Kidney capillary endothelial cell (primary cell): Measurements from ENCODE around the gene MILR1.
"Not testable (repeated sequence)": the region's sequence is repeated elsewhere in the genome, so short reads cannot be mapped to it uniquely, and the experiment has no call there.

ENCODE experiments used
- DNase-seq: peaks from one replicate; pipeline ENCODE4 v3.0.0-alpha.2; 2018; ENCODE audit warnings: low spot score

Gene MILR1

DNA sequence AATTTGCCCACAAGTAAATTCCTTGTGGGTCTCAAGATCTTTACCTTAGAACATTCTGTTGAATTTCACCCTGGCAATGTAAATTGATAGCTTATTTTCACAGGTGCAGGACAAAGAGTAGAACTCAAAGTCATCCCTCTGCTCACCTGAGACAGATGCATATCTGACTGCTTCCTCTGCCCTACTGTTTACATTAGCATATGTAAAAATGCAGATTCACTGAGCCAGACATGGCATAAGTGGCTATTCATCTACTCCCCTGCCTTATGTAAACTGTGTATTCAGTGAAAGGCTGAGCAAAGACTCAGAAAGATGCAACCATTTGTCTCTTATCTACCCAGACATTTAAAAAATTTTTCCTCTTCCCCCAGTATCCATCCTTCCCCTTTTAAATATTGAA lies 22.3 kb upstream of the MILR1 start:
- no peak for DNase-seq

DNA sequence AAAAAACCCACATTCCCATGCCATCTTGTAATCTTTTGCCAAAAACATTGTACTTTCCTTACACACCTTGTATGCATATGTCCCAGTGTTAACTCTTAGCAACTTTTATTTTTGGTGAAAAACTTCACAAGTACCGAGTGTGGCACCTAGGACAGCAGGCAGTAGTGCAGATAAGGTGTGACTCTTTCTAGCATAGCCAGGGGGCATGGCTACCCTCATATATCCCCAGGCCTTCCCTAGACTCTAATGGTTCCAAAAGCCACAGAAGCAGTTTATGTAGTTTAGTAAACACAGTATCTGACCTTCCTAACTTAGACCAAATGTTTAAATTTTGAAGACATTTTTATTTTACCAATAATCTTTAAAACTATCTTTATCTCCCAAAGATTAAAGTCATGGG lies 20.5 kb upstream of the MILR1 start:
- no peak for DNase-seq

DNA sequence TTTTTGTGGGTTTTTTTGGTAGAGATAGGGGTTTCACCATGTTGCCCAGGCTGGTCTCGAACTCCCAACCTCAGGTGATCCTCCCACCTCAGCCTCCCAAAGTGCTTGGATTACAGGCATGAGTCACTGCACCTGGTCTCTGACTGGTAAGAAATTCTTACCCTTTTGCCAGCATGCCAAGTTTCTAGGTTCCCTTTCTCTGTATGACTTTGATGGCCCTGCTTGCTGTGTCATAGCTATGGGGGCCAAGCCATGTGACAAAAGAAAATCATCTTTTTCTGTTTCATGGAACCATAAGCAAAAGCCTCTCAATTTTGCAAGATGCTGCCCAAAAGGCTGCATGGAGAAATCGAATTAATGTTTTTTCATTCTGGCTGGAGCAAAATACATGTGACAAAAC lies 18.9 kb upstream of the MILR1 start:
- not testable (repeated sequence) for DNase-seq

DNA sequence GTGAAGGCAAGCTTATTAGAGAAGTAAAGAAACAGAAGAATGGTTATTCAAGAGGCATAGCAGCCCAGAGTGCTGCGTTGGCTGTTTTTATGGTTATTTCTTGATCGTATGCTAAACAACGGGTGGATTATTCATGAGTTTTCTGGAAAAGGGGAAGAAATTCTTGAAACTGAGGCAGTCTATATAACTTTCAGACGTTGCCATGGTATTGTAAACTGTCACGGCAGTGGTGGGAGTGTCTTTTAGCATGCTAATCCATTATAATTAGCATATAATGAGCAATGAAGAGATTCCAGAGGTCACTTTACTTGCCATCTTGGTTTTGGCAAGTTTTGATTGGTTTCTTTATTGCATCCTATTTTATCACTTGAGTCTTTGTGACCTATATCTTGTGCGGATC lies 17.4 kb upstream of the MILR1 start:
- DNase-seq, result no peak

DNA sequence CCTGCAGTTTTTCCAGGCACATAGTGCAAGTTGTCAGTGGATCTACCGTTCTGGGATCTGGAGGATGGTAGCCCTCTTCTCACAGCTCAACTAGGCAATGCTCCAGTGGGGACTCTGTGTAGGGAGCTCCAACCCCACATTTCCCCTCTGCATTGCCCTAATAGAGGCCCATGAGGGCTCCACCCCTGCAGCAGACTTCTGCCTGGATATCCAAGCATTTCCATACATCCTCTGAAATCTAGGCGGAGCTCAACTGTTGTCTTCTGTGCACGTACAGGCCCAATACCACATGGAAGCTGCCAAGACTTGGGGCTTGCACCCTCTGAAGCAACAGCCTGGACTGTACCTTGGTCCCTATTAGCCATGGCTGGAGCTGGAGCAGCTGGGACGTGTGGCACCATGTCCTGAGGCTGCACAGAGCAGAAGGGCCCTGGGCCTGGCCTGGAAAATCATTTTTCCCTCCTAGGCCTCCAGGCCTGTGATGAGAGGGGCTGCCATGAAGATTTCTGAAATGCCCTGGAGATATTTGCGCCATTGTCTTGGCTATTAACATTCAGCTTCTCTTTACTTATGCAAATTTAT lies 10.9 kb upstream of the MILR1 start:
- DNase-seq, result no peak

DNA sequence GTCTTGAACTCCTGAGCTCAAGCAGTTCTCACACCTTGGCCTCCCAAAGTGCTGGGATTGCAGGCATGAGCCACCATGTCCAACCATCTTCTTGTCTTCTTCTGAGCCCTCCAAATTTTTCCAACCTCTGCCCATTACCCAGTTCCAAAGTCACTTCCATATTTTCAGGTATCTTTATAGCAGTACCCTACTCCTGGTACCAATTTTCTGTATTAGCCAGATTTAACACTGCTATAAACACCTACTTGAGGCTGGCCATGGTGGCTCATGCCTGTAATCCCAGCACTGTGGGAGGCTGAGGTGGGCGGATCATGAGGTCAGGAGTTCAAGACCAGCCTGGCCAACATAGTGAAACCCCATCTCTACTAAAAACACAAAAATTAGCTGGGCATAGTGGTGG lies 9.4 kb upstream of the MILR1 start:
- not testable (repeated sequence) for DNase-seq

DNA sequence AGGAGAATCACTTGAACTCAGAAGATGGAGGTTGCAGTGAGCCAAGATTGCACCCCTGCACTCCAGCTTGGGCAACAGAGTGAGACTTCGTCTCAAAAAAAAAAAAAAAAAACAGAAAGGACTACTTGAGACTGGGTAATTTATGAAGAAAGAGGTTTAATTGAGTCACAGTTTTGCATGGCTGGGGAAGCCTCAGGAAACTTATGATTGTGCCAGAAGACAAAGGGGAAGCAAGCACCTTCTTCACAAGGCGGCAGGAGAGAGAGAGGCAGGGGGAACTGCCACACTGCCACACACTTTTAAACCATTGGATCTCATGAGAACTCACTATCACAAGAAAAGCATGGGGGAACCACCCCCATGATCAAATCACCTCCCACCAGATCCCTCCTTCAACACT lies 9.0 kb upstream of the MILR1 start:
- no peak for DNase-seq

DNA sequence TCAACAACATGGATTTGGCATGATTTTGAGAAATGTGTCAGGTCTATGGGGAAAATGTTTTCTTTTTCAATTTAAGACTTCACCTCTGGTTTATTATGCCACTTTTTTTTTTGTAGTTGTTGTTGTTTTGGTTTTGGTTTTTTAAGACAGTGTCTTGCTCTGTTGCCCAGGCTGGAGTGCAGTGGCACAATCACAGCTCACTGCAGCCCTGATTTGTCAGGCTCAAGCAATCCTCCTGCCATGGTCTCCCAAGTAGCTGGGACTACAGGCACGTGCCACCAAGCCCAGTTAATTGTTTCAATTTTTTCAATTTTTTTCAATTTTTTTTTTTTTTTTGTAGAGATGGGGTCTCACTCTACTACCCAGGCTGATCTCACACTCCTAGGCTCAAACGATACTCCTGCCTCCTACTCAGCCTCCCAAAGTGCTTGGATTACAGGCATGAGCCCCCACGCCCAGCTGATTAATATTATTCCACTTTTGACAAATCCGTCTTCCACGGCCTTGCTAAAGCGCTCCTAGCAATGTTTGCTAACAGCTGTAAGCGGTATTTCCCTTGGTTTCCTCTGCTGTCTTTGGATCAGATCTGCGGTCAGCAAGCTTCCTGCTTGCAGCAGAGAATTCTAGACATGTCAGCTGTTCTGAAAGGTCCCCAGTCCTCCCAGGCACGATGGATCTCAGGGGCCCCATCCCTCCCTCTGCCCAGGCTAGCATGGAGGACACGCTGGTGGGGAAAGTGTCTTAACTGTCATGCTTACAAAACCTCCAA lies 7.0 kb upstream of the MILR1 start:
- peak; percentile 24 for DNase-seq

DNA sequence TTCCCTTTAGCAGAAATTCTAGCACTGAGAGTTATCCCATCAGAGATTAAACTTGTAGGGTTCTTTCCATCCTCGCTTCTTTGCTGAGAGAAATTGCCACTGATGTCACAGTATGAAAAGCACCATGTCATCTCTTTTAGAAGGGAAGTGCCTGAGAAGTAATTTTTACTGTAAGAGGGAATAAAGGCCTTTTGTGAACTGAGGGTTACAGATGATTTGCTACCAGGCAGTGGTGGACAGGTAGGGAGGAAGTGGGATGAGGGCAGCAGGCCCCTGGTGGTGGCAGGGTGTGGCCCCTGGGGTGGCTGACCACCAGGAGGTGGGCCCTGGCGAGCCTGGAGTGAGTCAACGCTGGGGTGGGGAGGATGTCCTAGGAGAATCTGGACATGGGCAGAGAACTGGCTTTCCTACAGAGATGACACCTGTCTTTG lies 6.4 kb upstream of the MILR1 start:
- DNase-seq, result no peak

DNA sequence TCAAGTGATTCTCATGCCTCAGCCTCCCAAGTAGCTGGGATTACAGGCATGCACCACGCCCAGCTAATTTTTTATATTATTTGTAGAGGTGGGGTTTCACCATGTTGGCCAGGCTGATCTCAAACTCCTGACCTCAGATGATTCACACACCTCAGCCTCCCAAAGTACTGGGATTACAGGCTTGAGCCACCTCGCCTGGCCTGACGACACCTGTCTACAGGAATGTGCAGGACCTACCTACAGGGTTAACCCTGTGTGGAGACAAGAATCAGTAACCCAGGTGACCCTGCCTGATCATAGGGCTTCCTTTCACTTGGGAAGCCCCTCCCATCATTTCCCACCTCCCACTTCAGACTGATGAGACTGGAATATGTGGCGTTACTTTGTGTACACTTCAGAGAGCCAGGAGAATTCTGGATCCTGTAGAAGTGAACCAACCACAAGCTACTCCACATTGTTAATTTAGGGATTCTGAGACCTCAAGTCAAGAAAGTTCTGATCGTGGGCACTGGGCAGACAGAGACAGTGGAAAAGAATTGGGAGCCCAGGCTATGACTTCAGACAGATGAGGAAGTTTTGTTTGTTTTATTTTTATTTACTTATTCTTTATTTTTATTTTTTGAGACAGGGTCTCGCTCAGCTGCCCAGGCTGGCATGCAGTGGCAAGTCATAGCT lies 5.7 kb upstream of the MILR1 start:
- DNase-seq, result no peak

DNA sequence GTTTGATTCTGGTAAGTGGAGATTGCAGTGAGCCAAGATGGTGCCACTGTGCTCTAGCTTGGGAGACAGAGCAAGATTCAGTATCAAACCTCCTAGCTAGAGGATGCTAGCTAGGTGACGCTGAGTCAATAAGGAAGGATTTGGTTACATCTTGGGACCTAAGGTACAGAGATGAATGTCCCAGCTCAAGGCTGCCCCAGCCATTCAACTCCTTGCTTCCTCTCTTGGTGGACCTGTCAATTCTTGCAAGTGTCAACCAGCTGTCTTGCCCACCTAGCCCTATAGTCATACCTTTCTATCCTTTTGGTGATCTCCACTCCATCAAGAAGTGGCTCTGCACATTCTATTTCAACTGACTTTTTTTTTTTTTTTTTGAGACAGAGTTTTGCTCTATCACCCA lies 1.4 kb upstream of the MILR1 start:
- no peak for DNase-seq

DNA sequence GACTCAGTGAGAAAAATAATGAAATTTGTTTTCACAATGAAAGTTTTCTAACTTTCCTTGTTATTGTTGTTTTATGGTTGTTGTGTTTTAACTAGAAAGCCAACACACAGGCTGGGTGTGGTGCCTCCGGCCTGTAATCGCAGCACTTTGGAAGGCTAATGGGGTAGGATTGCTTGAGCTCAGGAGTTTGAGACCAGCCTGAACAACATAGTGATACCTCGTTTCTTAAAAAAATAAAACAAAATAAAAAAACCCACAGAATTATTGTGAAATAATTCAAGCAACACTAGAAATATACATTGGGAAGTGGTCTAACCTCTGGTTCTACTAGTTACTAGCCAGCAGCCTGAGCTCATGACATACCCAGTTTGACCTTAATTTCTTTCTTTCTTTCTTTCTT lies 630 bp downstream of the MILR1 start:
- DNase-seq, result no peak

DNA sequence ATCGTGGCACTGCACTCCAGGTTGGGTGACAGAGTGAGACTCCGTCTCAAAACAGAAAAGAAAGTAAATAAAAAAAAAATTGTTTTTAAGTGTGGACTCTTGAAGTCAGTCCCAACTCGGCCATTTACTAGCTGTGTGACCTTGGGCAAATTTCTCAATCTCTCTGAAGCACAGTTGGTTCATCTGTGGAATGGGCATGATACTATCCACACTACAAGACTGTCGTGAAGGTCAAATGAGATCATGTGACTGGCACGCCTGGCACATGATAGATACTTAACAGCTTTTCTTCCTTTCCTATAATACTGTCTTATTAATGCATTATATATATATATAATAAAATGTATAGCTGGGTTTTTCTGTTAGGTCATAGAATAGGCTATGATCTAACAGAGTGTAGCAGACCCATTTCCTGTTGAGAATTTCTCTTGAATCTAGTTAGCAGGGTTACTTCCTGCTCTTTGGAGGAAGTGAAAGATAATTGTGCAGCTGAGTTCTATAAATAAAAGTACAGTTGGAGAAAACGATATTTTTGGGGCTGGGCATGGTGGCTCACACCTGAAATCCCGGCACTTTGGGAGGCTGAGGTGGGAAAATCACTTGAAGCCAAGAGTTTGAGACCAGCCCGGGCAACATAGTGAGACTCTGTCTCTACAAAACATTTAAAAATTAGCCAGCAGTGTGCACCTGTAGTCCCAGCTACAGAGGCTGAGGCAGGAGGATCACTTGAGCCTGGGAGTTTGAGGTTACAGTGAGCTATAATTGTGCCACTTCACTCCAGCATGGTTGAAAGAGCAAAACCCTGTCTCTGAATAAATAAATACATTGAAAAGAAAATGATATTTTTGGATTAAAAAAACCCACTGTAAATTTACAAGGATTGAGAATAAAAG lies 7.3 kb downstream of the MILR1 start:
- no peak for DNase-seq

DNA sequence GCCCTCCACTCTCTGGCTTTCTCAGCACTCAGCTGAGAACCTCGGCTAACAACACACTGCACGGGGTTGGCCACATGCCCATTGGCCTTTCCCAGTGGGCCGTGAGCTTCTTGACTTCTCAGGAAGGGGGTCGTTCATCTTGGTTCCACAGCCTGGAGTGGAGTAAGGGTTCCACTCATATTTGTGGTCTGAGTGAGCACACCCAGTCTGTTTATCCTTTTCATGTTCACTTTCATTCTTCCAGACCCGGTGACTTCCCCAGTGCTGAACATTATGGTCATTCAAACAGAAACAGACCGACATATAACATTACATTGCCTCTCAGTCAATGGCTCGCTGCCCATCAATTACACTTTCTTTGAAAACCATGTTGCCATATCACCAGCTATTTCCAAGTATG lies 8.2 kb downstream of the MILR1 start:
- no peak for DNase-seq

DNA sequence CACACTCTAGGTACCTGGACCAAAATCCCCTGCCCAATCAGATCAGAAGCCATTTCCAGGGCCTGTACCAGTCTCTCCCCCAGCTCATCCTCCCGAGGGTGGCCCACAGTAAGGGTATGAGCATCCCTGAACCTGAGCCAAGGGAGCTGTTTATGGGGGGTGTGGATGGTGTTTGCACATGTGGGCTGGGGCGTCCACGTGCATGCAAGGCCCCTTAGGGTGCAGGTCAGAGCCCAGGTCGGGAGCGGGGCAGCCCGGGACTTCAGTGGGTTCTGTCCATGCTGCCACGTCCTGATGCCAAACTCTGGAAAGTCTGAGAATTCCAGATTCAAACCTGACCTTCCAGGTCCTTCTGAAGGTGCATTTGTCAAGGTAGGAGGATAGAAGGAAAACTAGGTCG lies 9.8 kb downstream of the MILR1 start:
- DNase-seq, result no peak

DNA sequence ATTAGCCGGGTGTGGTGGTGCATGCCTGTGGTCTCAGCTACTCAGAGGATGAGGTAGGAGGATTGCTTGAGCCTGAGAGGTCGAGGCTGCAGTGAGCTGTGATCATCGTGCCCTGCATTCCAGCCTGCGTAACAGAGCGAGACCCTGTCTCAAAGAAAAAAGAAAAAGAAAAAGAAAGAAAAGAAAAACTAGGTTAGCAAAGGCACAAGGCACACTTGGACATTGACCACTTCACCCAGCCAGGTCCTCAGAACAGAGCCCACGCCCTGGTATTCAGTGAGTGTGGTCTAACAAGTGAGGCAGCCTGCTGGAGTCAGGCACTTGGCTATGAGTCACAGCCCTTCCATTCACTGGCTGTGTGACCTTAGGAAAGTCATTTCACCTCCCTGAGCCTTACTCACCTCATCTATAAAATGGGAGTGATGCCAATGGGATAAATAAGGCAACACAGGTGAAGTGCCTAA lies 10.4 kb downstream of the MILR1 start:
- DNase-seq, result no peak

DNA sequence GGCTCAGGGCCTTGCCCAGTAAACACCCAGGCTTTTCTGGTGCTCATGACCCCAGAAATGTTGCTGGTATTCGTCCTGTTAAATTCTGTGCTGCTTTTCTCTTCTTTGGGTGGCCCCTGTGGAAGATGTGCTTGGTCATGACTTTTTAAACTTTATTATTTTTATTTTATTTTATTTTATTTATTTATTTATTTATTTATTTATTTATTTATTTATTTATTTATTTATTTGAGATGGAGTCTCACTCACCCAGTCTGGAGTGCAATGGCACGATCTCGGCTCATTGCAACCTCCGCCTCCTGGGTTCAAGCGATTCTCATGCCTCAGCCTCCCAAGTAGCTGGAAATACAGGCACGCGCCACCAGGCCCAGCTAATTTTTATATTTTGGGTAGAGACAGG lies 10.9 kb downstream of the MILR1 start:
- not testable (repeated sequence) for DNase-seq

DNA sequence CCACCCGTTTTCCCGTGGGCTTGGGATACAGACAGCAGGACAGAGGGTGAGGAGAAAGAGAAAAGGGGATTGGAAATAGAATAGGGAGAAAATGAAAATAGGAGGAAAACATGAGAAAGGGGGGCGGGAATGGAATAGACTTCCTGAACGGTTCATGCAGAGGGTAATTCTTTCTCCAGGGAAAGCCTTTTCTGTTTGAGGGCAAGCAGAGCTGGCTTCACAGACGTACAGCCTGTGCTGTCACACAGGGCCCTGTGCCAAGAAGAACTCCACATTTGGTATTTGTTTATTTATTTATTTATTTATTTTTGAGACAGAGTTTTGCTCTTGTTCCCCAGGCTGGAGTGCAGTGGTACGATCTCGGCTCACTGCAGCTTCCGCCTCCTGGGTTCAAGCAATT lies 12.0 kb downstream of the MILR1 start:
- no peak for DNase-seq

DNA sequence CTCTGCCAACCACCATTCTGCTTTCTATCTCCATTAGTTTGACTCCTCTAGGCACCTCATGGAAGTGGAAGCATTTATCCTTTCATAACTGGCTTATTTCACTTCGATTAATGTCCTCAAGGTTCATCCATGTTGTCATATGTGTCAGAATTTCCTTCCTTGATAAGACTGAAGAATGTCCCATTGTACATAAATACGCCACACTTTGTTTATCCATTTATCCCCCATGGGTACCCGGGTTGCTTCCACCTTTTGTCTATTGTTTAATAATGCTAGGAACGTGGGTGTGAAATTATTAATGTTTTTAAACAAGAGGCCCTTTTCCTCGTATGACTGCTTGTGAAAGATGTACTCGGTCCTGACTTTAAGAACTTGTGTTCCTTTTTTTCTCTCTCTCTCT lies 12.9 kb downstream of the MILR1 start:
- DNase-seq, result no peak

DNA sequence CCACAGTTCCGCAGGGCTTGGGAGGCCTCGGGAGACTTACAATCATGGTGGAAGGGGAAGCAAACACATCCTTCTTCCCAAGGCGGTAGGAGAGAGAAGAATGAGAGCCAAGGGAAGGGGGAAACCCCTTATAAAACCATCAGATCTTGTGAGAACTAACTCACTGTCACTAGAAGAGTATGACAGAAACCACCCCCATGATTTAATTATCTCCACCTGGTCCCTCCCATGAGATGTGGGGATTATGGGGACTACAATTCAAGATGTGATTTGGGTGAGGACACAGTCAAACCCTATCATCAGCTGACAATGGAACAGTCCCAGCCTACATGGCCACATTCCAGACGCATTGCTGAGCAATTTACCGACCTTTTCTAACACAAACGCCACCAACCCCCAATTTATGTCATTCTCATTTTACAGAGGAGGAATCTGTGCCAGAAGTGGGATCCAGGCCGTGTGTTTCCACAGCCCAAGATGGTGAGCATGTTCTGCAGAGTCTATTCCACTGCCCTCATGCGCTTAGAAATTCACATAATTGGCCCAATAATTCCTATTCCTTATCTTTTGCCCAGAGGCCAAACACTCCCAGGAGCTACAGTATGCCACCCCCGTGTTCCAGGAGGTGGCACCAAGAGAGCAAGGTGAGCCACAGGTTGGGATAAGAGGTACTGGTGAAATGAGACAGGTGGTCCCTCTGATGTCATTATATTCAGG lies 17.3 kb downstream of the MILR1 start:
- no peak for DNase-seq

DNA sequence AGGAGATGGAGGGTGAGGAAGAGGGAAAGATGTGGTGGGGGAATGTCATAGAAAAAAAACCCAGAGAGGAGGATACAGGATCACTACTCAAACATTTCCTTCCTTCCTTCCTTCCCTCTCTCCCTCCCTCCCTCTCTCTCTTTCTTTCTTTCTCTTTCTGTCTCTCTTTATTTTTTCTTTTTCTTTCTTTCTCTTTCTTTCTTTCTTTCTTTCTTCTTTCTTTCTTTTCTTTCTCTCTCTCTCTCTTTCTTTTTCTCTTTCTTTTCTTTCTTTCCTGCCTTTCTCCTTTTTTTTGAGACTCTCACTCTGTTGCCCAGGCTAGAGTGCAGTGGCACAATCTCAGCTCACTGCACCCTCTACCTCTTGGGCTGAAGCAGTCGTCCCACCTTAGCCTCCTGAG lies 17.9 kb downstream of the MILR1 start:
- not testable (repeated sequence) for DNase-seq

DNA sequence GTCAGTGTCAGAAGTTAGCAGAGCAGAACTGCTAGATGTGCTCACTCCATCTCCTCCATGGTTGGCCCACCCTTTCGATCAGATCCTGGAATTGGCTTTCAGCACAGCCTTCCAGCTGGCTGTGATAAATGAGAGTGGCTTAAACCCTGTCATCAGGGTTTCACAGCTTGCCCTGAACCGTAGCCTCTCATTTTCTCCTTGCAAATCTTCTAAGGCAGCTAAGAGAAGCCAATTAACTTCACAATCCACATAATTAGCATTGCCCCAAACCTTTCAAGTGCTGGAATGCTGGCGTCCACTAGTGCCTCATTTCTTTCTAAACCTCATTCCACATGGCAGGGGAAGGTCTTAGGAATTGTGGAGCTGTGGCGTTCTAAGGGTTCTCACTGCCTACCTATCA lies 21.7 kb downstream of the MILR1 start:
- no peak for DNase-seq
